ENCODE measurements around the gene SYTL4. TPM values are rescaled to one million over a fixed set of nuclear protein-coding genes. Genes with fewer than 3 reads are reported as not detected.
A peak's percentile ranks its signal among the peaks of the same experiment; 100 is the strongest.

The SYTL4 gene
- total RNA-seq, 1 donor from 2014 or later = 7.7 TPM

- peak; percentile 67 for DNase-seq
Measured at GRCh38 chrX:100648458-100649417, 83.2 kb downstream of the SYTL4 start.

- no peak for DNase-seq
Measured at GRCh38 chrX:100647739-100648138, 84.2 kb downstream of the SYTL4 start.

- peak; percentile 32 for DNase-seq
Measured at GRCh38 chrX:100647095-100647494, 84.8 kb downstream of the SYTL4 start.

GRCh38 chrX:100645106-100645505 is 86.8 kb downstream of the SYTL4 start:
- DNase-seq = no peak

GRCh38 chrX:100643956-100644860 is 87.7 kb downstream of the SYTL4 start, which contains the start of gene SRPX2:
Gene SRPX2 (plus strand): TSS chrX:100644199. CDS start chrX:100646323, 2,124 bp downstream.
- DNase-seq = peak; percentile 61

- DNase-seq = no peak
Measured at GRCh38 chrX:100643212-100643611, 88.7 kb downstream of the SYTL4 start.

GRCh38 chrX:100642290-100642689 is 89.6 kb downstream of the SYTL4 start:
- DNase-seq = no peak

GRCh38 chrX:100636321-100636991 is 95.5 kb downstream of the SYTL4 start, which contains the start of gene TSPAN6:
Gene TSPAN6 (minus strand): TSS chrX:100636806. CDS start chrX:100636694, 112 bp downstream.
- peak; percentile 95 for DNase-seq

GRCh38 chrX:100635989-100636320 is 96.0 kb downstream of the SYTL4 start:
- peak; percentile 24 for DNase-seq

- DNase-seq = no peak
Measured at GRCh38 chrX:100635040-100635439, 96.9 kb downstream of the SYTL4 start.

GRCh38 chrX:100625985-100626491 is 105.9 kb downstream of the SYTL4 start:
- no peak for DNase-seq

Other genes starting within 250 kb of the SYTL4 start
- gene TNMD, start 147.2 kb downstream of the SYTL4 start, total RNA-seq = 3.4 TPM
- gene TSPAN6, start 95.3 kb downstream of the SYTL4 start, total RNA-seq = 28.4 TPM
- gene SRPX2, start 87.9 kb downstream of the SYTL4 start, total RNA-seq = 30.4 TPM
- 11.4 TPM for gene CSTF2, start 88.3 kb upstream of the SYTL4 start, total RNA-seq
- gene NOX1, start 142.2 kb upstream of the SYTL4 start, total RNA-seq = not detected
- gene XKRX, start 196.8 kb upstream of the SYTL4 start, total RNA-seq = 1.0 TPM
- not detected for gene ARL13A, start 237.6 kb upstream of the SYTL4 start, total RNA-seq

Data from tongue (tissue), 2 donors.